ENCODE measurements around the gene ADCY6. TPM values are rescaled to one million over a fixed set of nuclear protein-coding genes. Genes with fewer than 3 reads are reported as not detected.
"Not testable (repeated sequence)": the region's sequence is repeated elsewhere in the genome, so short reads cannot be mapped to it uniquely, and the experiment has no call there.

Gene ADCY6
- total RNA-seq, 2 donors from 2014 or later = 0.24 TPM; not detected in 1

- H3K4me3 Mint-ChIP-seq = no peak overlapping the region
- ATAC-seq (replicated peaks) = no peak
- peaks cover 4% of the 10 kb centered on the region for H3K27me3 Mint-ChIP-seq
- no peaks in the 10 kb centered on the region for H3K36me3 Mint-ChIP-seq (ENCODE audit: low read depth)
- H3K9me3 Mint-ChIP-seq = no peaks in the 10 kb centered on the region
- no peak overlapping the region for H3K27ac Mint-ChIP-seq
- peaks cover 7% of the 10 kb centered on the region for H3K4me1 Mint-ChIP-seq
Measured at GRCh38 chr12:48767047-48767446, 21.8 kb downstream of the ADCY6 start.

- H3K27me3 Mint-ChIP-seq = peaks cover 4% of the 10 kb centered on the region
- no peaks in the 10 kb centered on the region for H3K9me3 Mint-ChIP-seq
- peaks cover 7% of the 10 kb centered on the region for H3K4me1 Mint-ChIP-seq
- peak; percentile 84 for ATAC-seq (replicated peaks)
- no peaks in the 10 kb centered on the region for H3K36me3 Mint-ChIP-seq (ENCODE audit: low read depth)
- no peak overlapping the region for H3K4me3 Mint-ChIP-seq
- peak overlapping the region; percentile 37 for H3K27ac Mint-ChIP-seq
Measured at GRCh38 chr12:48765753-48766162, 23.1 kb downstream of the ADCY6 start.

- H3K36me3 Mint-ChIP-seq (ENCODE audit: low read depth) = no peaks in the 10 kb centered on the region
- ATAC-seq (replicated peaks) = no peak
- peaks cover 7% of the 10 kb centered on the region for H3K4me1 Mint-ChIP-seq
- no peak overlapping the region for H3K27ac Mint-ChIP-seq
- H3K27me3 Mint-ChIP-seq = peaks cover 4% of the 10 kb centered on the region
- no peak overlapping the region for H3K4me3 Mint-ChIP-seq
- H3K9me3 Mint-ChIP-seq = no peaks in the 10 kb centered on the region
Measured at GRCh38 chr12:48764521-48764920, 24.4 kb downstream of the ADCY6 start.

- no peak for ATAC-seq (replicated peaks)
- Mint-ChIP-seq H3K9me3 (no peaks in the 10 kb centered on the region), H3K27me3 (no peaks in the 10 kb centered on the region), H3K4me3 (no peak overlapping the region), H3K36me3 (ENCODE audit: low read depth) (no peaks in the 10 kb centered on the region), H3K27ac (no peak overlapping the region), H3K4me1 (no peaks in the 10 kb centered on the region)
Measured at GRCh38 chr12:48758737-48759136, 30.2 kb downstream of the ADCY6 start.

- H3K4me3 Mint-ChIP-seq = no peak overlapping the region
- no peaks in the 10 kb centered on the region for H3K9me3 Mint-ChIP-seq
- no peak overlapping the region for H3K27ac Mint-ChIP-seq
- H3K36me3 Mint-ChIP-seq (ENCODE audit: low read depth) = no peaks in the 10 kb centered on the region
- no peaks in the 10 kb centered on the region for H3K4me1 Mint-ChIP-seq
- no peaks in the 10 kb centered on the region for H3K27me3 Mint-ChIP-seq
- no peak for ATAC-seq (replicated peaks)
Measured at GRCh38 chr12:48758186-48758585, 30.7 kb downstream of the ADCY6 start.

- H3K4me3 Mint-ChIP-seq = peak overlapping the region; percentile 76
- H3K9me3 Mint-ChIP-seq = no peaks in the 10 kb centered on the region
- H3K27me3 Mint-ChIP-seq = no peaks in the 10 kb centered on the region
- peak overlapping the region; percentile 97 for H3K27ac Mint-ChIP-seq
- no peaks in the 10 kb centered on the region for H3K36me3 Mint-ChIP-seq (ENCODE audit: low read depth)
- ATAC-seq (replicated peaks) = peak; percentile 90
- peaks cover 14% of the 10 kb centered on the region for H3K4me1 Mint-ChIP-seq
Measured at GRCh38 chr12:48750769-48751356, 38.0 kb downstream of the ADCY6 start.

- Mint-ChIP-seq H3K4me3 (peak overlapping the region; percentile 76), H3K4me1 (peaks cover 14% of the 10 kb centered on the region), H3K27ac (peak overlapping the region; percentile 97), H3K27me3 (no peaks in the 10 kb centered on the region), H3K9me3 (no peaks in the 10 kb centered on the region), H3K36me3 (ENCODE audit: low read depth) (no peaks in the 10 kb centered on the region)
- peak; percentile 50 for ATAC-seq (replicated peaks)
Measured at GRCh38 chr12:48750215-48750614, 38.7 kb downstream of the ADCY6 start.

- Mint-ChIP-seq H3K27me3 (peaks cover 10% of the 10 kb centered on the region), H3K9me3 (no peaks in the 10 kb centered on the region), H3K4me1 (no peaks in the 10 kb centered on the region), H3K36me3 (ENCODE audit: low read depth) (no peaks in the 10 kb centered on the region), H3K4me3 (no peak overlapping the region), H3K27ac (no peak overlapping the region)
- ATAC-seq (replicated peaks) = no peak
Measured at GRCh38 chr12:48744251-48745008, 44.5 kb downstream of the ADCY6 start.

GRCh38 chr12:48739618-48740269, 49.1 kb downstream of the ADCY6 start:
- H3K27ac Mint-ChIP-seq = no peak overlapping the region
- no peaks in the 10 kb centered on the region for H3K9me3 Mint-ChIP-seq
- no peak overlapping the region for H3K4me3 Mint-ChIP-seq
- H3K27me3 Mint-ChIP-seq = peaks cover 14% of the 10 kb centered on the region
- ATAC-seq (replicated peaks) = no peak
- no peaks in the 10 kb centered on the region for H3K4me1 Mint-ChIP-seq
- no peaks in the 10 kb centered on the region for H3K36me3 Mint-ChIP-seq (ENCODE audit: low read depth)

- Mint-ChIP-seq H3K4me3 (no peak overlapping the region), H3K27ac (no peak overlapping the region), H3K36me3 (ENCODE audit: low read depth) (no peaks in the 10 kb centered on the region), H3K27me3 (peaks cover 14% of the 10 kb centered on the region), H3K4me1 (no peaks in the 10 kb centered on the region), H3K9me3 (no peaks in the 10 kb centered on the region)
- no peak for ATAC-seq (replicated peaks)
Measured at GRCh38 chr12:48736456-48736855, 52.4 kb downstream of the ADCY6 start.

GRCh38 chr12:48728807-48729206, 60.1 kb downstream of the ADCY6 start:
- H3K36me3 Mint-ChIP-seq (ENCODE audit: low read depth) = no peaks in the 10 kb centered on the region
- no peaks in the 10 kb centered on the region for H3K27me3 Mint-ChIP-seq
- no peak overlapping the region for H3K4me3 Mint-ChIP-seq
- no peak for ATAC-seq (replicated peaks)
- no peaks in the 10 kb centered on the region for H3K9me3 Mint-ChIP-seq
- no peak overlapping the region for H3K27ac Mint-ChIP-seq
- no peaks in the 10 kb centered on the region for H3K4me1 Mint-ChIP-seq

- H3K4me3 Mint-ChIP-seq = not testable (repeated sequence)
Measured at GRCh38 chr12:48720737-48721136, 68.2 kb downstream of the ADCY6 start.

GRCh38 chr12:48720171-48720570, 68.7 kb downstream of the ADCY6 start:
- H3K4me1 Mint-ChIP-seq; ATAC-seq (replicated peaks); H3K27ac Mint-ChIP-seq; H3K27me3 Mint-ChIP-seq; H3K4me3 Mint-ChIP-seq: not testable (repeated sequence)
- peaks cover 20% of the 10 kb centered on the region for H3K36me3 Mint-ChIP-seq (ENCODE audit: low read depth)
- peaks cover 13% of the 10 kb centered on the region for H3K9me3 Mint-ChIP-seq

More at GRCh38 chr12:48720737-48721136, 68.2 kb downstream of the ADCY6 start:
- not testable (repeated sequence) for H3K4me1 Mint-ChIP-seq; ATAC-seq (replicated peaks); H3K27ac Mint-ChIP-seq; H3K27me3 Mint-ChIP-seq
- H3K36me3 Mint-ChIP-seq (ENCODE audit: low read depth) = peaks cover 14% of the 10 kb centered on the region
- peaks cover 13% of the 10 kb centered on the region for H3K9me3 Mint-ChIP-seq

GRCh38 chr12:48719002-48719401, 69.9 kb downstream of the ADCY6 start:
- not testable (repeated sequence) for H3K4me3 Mint-ChIP-seq; ATAC-seq (replicated peaks); H3K27ac Mint-ChIP-seq; H3K4me1 Mint-ChIP-seq; H3K27me3 Mint-ChIP-seq
- H3K9me3 Mint-ChIP-seq = peaks cover 13% of the 10 kb centered on the region
- H3K36me3 Mint-ChIP-seq (ENCODE audit: low read depth) = peaks cover 31% of the 10 kb centered on the region

GRCh38 chr12:48717252-48717695, 71.6 kb downstream of the ADCY6 start:
- H3K9me3 Mint-ChIP-seq = peaks cover 13% of the 10 kb centered on the region
- ATAC-seq (replicated peaks) = no peak
- no peaks in the 10 kb centered on the region for H3K27me3 Mint-ChIP-seq
- peak overlapping the region; percentile 97 for H3K4me3 Mint-ChIP-seq
- peaks cover 49% of the 10 kb centered on the region for H3K36me3 Mint-ChIP-seq (ENCODE audit: low read depth)
- peak overlapping the region; percentile 97 for H3K27ac Mint-ChIP-seq
- peaks cover 17% of the 10 kb centered on the region for H3K4me1 Mint-ChIP-seq

Measured in activated T-helper 17 cell treated with anti-CD3 and anti-CD28 coated beads, Interleukin-2, amount 50 U/mL, for 72 hours (primary cell).